Subcutaneous abdominal adipose tissue (tissue), 5 donors: ENCODE results near the gene LTBP2.
"Not testable (repeated sequence)": the region's sequence is repeated elsewhere in the genome, so short reads cannot be mapped to it uniquely, and the experiment has no call there.

Experiments used
- H3K27ac ChIP-seq: one replicate; pipeline ENCODE4 v1.7.0; 2013; ENCODE audit warnings: low read depth, mild to moderate bottlenecking, inconsistent platforms, low read length, moderate library complexity
- H3K27me3 ChIP-seq, 5 donors: one replicate each; pipeline ENCODE4 v1.7.0; 2013; ENCODE audit warnings: low read length in 5 of 5, inconsistent platforms in 1 of 5; ENCODE audit not compliant: control insufficient read depth in 5 of 5, insufficient read depth in 4 of 5
- H3K36me3 ChIP-seq, 5 donors: one replicate each; pipeline ENCODE4 v1.7.0; 2013; ENCODE audit warnings: low read length in 5 of 5; ENCODE audit not compliant: control insufficient read depth in 5 of 5, insufficient read depth in 5 of 5
- H3K4me1 ChIP-seq, 5 donors: one replicate each; pipeline ENCODE4 v1.7.0; 2013; ENCODE audit warnings: low read length in 5 of 5, mild to moderate bottlenecking in 3 of 5, moderate library complexity in 1 of 5; ENCODE audit not compliant: control insufficient read depth in 5 of 5, insufficient read depth in 5 of 5
- H3K4me3 ChIP-seq, 5 donors: one replicate each; pipeline ENCODE4 v1.7.0; 2013; ENCODE audit warnings: low read length in 5 of 5, low read depth in 1 of 5
- H3K9ac ChIP-seq, 5 donors: one replicate each; pipeline ENCODE4 v1.7.0; 2013; ENCODE audit warnings: low read length in 5 of 5, mild to moderate bottlenecking in 4 of 5, moderate library complexity in 3 of 5
- H3K9me3 ChIP-seq, 5 donors: one replicate each; pipeline ENCODE4 v1.7.0; 2013; ENCODE audit warnings: low read length in 5 of 5; ENCODE audit not compliant: control insufficient read depth in 5 of 5
- donor health status: healthy.
- donor health status: healthy.
- donor health status: healthy.
- donor health status: healthy.
- donor health status: healthy.

The LTBP2 gene

DNA sequence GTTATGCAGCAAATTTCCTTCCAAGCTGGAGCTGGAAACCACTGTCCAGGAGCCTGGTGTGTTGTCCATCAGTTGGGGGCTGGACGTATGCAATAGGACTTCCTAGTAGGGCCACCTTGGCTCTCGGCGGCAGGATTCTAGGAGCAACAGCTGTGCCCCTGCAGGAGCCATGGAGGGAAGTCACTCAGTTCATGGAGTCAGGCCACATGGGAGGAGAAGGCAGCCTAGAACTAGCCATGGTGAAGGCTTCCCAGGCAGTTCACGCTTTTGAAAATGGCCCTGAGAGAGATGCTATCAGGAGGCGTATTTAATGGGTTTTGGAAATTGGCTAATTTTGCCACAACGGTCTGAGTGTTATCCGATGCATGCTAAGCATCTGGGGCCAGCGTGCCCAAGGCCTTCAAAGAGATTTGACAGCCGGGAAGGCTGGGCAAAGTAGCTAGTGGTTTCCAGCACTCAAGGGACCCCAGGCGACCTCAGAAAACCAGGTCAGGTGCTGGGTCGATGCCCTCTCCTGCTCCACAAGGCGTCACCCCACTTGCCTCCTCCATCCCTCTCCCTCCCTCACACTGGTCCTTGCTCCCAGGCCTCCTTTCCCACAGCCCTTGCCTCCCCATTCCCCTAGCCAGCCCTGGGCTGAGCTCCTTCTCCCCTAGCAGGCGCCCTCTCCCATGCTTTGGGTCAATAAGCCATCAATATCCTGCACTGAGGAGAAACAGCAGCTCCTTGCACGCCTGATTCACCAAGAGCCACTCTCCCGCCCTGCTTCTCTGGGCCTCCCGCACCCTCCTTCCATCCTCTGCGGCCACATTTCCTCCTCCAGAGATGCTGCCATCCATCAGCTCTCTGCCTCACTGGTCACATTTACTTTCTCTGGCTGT lies 155.1 kb downstream of the LTBP2 start:
- Histone ChIP-seq H3K9me3 (no peaks in the 10 kb centered on the region), H3K36me3 (no peaks in the 10 kb centered on the region), H3K4me1 (peaks cover 0 to 17% (median 0%) of the 10 kb centered on the region in 5 donors), H3K4me3 (no peak overlapping the region), H3K27ac (no peak overlapping the region), H3K27me3 (no peaks in the 10 kb centered on the region), H3K9ac (no peak overlapping the region)

DNA sequence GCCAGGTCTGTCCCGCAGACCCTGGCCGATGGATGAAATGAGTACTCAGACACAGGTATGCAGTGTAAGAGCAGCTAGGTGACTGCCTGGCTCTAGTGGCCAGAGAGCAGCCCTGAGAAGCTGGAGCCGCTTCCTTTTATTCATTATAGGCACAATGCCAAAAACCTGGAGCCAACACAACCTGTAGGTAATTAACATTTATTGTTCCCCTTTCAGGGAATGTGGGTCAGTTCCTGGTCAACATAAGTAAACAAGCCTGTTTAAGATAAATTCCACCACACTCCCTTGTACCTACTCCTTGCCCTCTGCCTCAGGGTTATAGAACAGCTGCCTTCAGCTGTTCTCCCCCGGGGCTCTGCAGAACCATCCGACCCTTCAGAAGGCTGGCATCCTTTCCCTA lies 157.6 kb downstream of the LTBP2 start:
- not testable (repeated sequence) for H3K4me1 ChIP-seq, H3K4me3 ChIP-seq, H3K27me3 ChIP-seq, H3K27ac ChIP-seq, H3K36me3 ChIP-seq, H3K9me3 ChIP-seq, H3K9ac ChIP-seq
